GM13977 (cell line): Measurements from ENCODE around the gene C2orf81.
"Not testable (repeated sequence)": the region's sequence is repeated elsewhere in the genome, so short reads cannot be mapped to it uniquely, and the experiment has no call there.

Experiments used
- DNase-seq: peaks from one replicate; pipeline ENCODE4 v3.0.0; 2012; ENCODE audit warnings: low spot score
- CTCF ChIP-seq: IDR thresholded peaks from 2 replicates; pipeline ENCODE4 v1.5.1; 2012; ENCODE audit warnings: mild to moderate bottlenecking, control low read depth; ENCODE audit not compliant: insufficient read depth; ENCODE audit errors: extremely low read depth, missing control alignments
- in situ Hi-C: fragments of 300-500 bp; cut with MboI; formaldehyde crosslinking; loops from one replicate; pipeline ENCODE4 v1.12.0; 2022; ENCODE audit warnings: low sequenced_read_pairs, low pct_unique_long_range_greater_than_20kb, mixed read lengths, inconsistent platforms; ENCODE audit not compliant: unreplicated experiment

The C2orf81 gene

GRCh38 chr2:74424995-74425406 lies 3.6 kb upstream of the C2orf81 start:
- in situ Hi-C loops = no loop called here
- DNase-seq = no peak
- no peak for TF ChIP-seq CTCF

- no peak for TF ChIP-seq CTCF
- in situ Hi-C loops = no loop called here
- no peak for DNase-seq
Observed at GRCh38 chr2:74424139-74424992, 2.9 kb upstream of the C2orf81 start.

GRCh38 chr2:74423231-74424095 lies 2.0 kb upstream of the C2orf81 start:
- in situ Hi-C loops = no loop called here
- no peak for DNase-seq
- TF ChIP-seq CTCF = no peak

GRCh38 chr2:74420443-74421103 lies 846 bp downstream of the C2orf81 start:
- in situ Hi-C loops = not testable (repeated sequence)

GRCh38 chr2:74420006-74420405 lies 1.4 kb downstream of the C2orf81 start:
- no peak for TF ChIP-seq CTCF
- no peak for DNase-seq
- in situ Hi-C loops = no loop called here

More at GRCh38 chr2:74420443-74421103, 846 bp downstream of the C2orf81 start:
- not testable (repeated sequence) for DNase-seq

- TF ChIP-seq CTCF = no peak
- no peak for DNase-seq
- in situ Hi-C loops = no loop called here
Observed at GRCh38 chr2:74419345-74419744, 2.1 kb downstream of the C2orf81 start.
